RWPE2 (cell line): ENCODE measurements around the gene PPARA.

Experiments
- ATAC-seq: fragments of 200-7000 bp; cut with Tn5 transposase; 3 replicates; pipeline ENCODE4 v1.9.1; 2021; ENCODE audit warnings: low read depth
- DNase-seq: peaks from one replicate; pipeline ENCODE4 v3.0.0-alpha.2; 2020; ENCODE audit warnings: low spot score
- H3K27ac ChIP-seq: fragments of 450-650 bp; 2 replicates; pipeline ENCODE4 v1.5.1; 2017; ENCODE audit warnings: mild to moderate bottlenecking; ENCODE audit not compliant: poor library complexity, severe bottlenecking
- H3K27me3 ChIP-seq: fragments of 250-450 bp; sonication (Bioruptor Pico); 2 replicates; pipeline ENCODE4 v1.5.1; 2021; ENCODE audit warnings: mild to moderate bottlenecking, moderate library complexity; ENCODE audit not compliant: insufficient read depth, poor library complexity, severe bottlenecking
- H3K36me3 ChIP-seq: fragments of 250-450 bp; sonication (Bioruptor Pico); 2 replicates; pipeline ENCODE4 v1.5.1; 2020; ENCODE audit warnings: low read depth, mild to moderate bottlenecking, moderate library complexity
- H3K4me1 ChIP-seq: fragments of 250-450 bp; sonication (Bioruptor Pico); 2 replicates; pipeline ENCODE4 v1.5.1; 2021; ENCODE audit warnings: mild to moderate bottlenecking, moderate library complexity; ENCODE audit not compliant: insufficient read depth, poor library complexity, severe bottlenecking
- H3K4me3 ChIP-seq: fragments of 250-450 bp; sonication (Bioruptor Pico); 2 replicates; pipeline ENCODE4 v1.5.1; 2021; ENCODE audit warnings: mild to moderate bottlenecking, moderate library complexity; ENCODE audit not compliant: severe bottlenecking
- H3K9me3 ChIP-seq: fragments of 250-450 bp; sonication (Bioruptor Pico); 2 replicates; pipeline ENCODE4 v1.5.1; 2021; ENCODE audit warnings: mild to moderate bottlenecking, moderate library complexity; ENCODE audit not compliant: severe bottlenecking
- TF ChIP-seq, protein P1 (sequence below): fragments of 450-650 bp; IDR thresholded peaks from one replicate; pipeline ENCODE4 v1.5.1; 2017; ENCODE audit warnings: mild to moderate bottlenecking, moderate library complexity; ENCODE audit not compliant: poor library complexity, severe bottlenecking

PPARA gene

GRCh38 chr22:46132830-46133587 lies 17.3 kb upstream of the PPARA start:
- DNase-seq = no peak
- Histone ChIP-seq H3K36me3 (no peaks in the 10 kb centered on the region), H3K4me1 (no peaks in the 10 kb centered on the region), H3K9me3 (no peaks in the 10 kb centered on the region), H3K27me3 (no peaks in the 10 kb centered on the region), H3K27ac (no peak overlapping the region), H3K4me3 (no peak overlapping the region)
- TF ChIP-seq, protein P1, sequence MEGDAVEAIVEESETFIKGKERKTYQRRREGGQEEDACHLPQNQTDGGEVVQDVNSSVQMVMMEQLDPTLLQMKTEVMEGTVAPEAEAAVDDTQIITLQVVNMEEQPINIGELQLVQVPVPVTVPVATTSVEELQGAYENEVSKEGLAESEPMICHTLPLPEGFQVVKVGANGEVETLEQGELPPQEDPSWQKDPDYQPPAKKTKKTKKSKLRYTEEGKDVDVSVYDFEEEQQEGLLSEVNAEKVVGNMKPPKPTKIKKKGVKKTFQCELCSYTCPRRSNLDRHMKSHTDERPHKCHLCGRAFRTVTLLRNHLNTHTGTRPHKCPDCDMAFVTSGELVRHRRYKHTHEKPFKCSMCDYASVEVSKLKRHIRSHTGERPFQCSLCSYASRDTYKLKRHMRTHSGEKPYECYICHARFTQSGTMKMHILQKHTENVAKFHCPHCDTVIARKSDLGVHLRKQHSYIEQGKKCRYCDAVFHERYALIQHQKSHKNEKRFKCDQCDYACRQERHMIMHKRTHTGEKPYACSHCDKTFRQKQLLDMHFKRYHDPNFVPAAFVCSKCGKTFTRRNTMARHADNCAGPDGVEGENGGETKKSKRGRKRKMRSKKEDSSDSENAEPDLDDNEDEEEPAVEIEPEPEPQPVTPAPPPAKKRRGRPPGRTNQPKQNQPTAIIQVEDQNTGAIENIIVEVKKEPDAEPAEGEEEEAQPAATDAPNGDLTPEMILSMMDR = no peak
- ATAC-seq = no peak

DNA sequence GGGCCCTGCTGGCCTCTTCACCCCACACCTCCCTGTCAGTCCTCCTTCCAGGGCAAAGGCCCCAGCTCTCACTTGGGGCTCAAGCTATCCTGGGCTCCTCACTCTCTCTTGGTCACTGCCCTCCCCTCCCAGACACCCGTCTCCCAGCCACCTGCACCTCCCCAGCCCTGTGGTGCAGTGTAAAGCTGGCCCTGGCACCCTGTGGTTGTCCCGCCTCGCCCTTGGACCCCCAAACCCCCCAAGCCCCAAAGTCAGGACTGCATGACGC lies 16.8 kb upstream of the PPARA start:
- Histone ChIP-seq H3K36me3 (no peaks in the 10 kb centered on the region), H3K4me3 (no peak overlapping the region), H3K9me3 (no peaks in the 10 kb centered on the region), H3K27ac (no peak overlapping the region), H3K4me1 (no peaks in the 10 kb centered on the region), H3K27me3 (no peaks in the 10 kb centered on the region)
- ATAC-seq = no peak
- TF ChIP-seq, protein P1 = no peak
- no peak for DNase-seq

GRCh38 chr22:46134111-46134705 lies 16.1 kb upstream of the PPARA start:
- ATAC-seq (no peak), DNase-seq (no peak)
- Histone ChIP-seq H3K27me3 (no peaks in the 10 kb centered on the region), H3K4me1 (no peaks in the 10 kb centered on the region), H3K36me3 (no peaks in the 10 kb centered on the region), H3K9me3 (no peaks in the 10 kb centered on the region), H3K4me3 (no peak overlapping the region), H3K27ac (no peak overlapping the region)
- TF ChIP-seq, protein P1 = no peak

DNA sequence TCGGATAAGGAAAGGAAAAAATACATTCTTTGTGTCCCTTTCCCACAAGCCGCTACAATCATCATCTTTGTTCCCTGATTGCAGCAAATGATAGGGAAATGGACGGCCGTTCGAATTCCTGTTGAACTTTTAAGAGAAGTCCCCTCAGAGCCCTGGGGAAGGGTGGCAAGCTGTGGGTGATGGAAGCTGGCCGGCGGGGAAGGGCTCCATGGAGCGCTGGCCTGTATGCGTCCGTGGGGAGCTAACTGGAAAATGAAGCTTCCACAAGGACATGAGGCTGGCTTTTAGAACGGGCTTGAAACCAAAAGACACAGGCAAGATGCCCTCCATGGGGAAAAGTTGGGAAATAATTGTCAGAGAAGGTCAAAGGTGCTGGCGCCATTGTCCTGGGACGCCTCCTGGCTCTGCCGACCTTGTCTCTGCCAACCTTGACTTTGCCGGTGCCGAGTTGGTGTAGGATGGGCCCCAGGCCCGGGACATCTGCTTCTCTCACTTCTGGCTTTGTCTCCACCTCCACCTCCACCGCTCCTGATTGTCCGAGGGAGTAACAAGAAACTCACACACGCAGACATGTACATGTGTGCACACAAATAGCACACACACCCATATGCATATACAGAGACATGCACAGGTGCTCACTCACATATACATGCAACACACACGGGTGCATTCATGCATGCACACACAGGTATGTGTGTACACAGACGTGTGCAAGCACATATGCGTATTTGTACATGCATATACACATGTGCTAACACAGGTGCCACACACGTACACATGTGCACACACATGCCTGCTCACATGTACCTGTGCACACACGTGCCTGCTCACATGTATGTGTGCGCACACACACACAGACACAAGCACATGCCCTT lies 14.5 kb upstream of the PPARA start:
- Histone ChIP-seq H3K4me1 (no peaks in the 10 kb centered on the region), H3K27ac (no peak overlapping the region), H3K27me3 (no peaks in the 10 kb centered on the region), H3K4me3 (no peak overlapping the region), H3K36me3 (no peaks in the 10 kb centered on the region), H3K9me3 (no peaks in the 10 kb centered on the region)
- DNase-seq (no peak), ATAC-seq (no peak)
- TF ChIP-seq, protein P1 = no peak
